ENCODE measurements around the gene UNC5CL.

UNC5CL gene

DNA sequence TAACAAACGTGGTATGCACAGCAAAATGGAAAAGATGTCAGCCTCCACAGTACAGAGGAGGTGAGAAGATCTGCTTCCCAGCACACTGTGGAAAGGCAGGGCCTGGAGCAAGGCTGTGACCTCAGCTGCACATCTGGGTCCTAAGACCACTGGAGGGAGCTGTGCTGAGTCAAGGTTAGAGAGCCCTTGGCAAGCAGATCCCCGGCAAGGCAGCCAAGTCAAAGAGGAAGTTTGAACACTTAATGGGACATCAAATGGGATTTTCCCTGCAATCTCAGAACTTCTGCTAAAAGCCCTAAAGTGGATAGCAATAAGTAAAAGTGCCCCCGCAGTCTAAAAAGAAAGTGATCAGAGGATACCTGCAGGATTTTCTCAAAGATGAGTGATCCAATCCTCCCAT is 39.5 kb downstream of the UNC5CL start:
- DNase-seq = peak; percentile 94 to 96 (median 95)

DNA sequence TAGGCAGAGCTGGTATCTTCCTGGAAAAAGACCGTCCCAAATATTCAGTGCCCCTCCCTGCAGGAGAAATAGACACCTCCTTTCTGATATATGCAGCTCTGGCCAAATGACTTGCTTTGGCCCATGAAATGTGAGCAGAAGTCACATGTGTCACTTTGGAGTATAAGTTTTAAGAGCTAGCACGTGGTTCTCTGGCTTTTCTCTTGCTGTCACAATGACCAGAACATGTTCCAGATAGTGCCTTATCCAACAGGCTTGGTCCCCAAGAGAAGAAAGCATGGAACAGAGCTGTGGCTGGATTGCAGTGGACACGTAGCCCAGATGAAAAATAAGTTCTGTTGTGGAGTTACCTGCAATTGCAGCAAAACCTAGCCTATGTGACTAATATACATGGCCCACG is 40.4 kb downstream of the UNC5CL start:
- DNase-seq = no peak

DNA sequence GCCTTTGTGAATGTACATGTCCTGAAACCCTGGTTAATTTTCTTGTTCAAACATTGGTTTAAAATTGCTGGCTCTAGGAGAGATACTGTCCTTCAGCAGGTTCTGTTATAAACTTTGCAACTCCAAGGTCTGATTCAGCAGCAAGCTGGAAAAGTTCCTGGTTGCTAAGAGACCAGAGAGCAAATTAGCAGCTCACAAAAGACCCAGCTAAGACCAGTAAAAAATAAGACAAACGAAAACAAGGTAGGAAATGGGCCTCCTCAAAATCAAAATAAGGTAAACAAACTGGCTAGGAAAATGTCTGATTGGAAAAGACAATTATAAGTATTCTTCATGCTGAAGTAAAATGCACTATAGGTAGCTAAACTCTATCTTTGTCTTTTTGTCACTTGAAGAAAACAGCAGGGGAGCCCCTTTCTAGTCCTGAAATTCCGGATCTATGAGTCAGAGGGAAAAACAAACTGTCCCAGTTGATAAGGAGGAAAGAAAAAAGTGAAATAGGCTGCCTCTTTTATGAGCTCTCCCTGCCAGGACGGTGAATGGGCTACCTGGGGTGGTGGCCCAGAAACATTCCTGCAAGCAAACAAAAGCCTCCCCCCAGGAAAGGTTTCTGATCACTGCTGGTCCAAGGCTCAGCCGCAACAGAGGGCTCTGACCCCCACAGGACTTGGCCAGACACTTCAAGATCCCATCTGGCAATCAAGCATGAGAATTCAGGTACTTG is 41.6 kb downstream of the UNC5CL start:
- no peak for DNase-seq

DNA sequence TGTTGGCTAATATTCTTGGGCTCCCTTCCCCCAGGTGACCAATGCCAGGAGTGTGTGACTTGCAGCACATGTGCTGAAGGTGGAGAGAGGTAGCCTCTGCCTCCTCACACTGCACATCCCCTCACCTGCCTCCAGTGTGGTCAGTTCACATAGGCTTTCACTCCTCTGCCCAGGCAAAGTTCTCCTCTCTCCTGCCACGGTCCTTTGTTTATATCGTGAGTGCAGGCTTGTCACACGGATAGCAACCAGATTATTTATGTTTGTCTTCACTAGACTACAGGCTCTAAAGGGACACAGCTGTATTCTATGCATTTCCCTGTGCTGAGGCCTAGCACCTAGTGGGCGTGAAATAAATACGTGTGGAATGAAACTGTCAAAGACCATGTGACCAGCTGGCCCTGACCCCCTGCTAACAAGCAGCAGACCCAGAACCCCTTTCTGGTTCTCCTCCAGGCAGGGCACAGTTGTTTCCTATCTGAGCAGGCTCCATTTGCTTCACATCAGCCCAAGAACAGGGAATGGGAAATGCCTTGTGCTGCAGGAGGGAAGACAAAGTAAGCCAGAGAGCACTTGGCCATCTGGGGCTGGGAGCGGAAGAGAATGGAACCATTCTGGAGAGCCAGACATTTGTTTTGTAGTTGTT is 42.3 kb downstream of the UNC5CL start:
- no peak for DNase-seq

- no peak for DNase-seq
Measured at GRCh38 chr6:40992746-40993145, 46.3 kb downstream of the UNC5CL start.

DNA sequence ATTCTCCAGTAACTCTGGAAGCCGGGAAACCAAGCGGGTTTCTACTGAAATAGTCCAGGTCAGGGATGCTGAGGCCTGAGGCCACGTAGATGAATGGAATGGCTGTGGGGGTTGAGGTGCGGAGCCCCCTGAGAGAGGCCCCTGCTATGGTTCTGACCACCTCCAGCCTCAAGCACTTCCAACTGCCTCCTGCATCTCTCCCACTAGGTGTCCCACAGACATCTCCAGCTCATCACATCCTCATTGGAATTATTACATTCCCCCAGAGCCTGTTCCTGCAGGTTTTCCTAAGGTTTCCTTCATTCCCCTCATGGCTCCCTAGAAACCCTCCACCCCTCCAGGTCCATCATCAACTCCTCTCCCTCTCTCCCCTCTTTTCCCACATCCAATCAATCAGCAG is 48.7 kb downstream of the UNC5CL start:
- DNase-seq = no peak

- no peak for DNase-seq
Measured at GRCh38 chr6:40989204-40990169, 49.5 kb downstream of the UNC5CL start.

GRCh38 chr6:40988634-40989033 is 50.4 kb downstream of the UNC5CL start:
- peak in 2 of 3 donors; percentile 12 to 25 for DNase-seq

DNA sequence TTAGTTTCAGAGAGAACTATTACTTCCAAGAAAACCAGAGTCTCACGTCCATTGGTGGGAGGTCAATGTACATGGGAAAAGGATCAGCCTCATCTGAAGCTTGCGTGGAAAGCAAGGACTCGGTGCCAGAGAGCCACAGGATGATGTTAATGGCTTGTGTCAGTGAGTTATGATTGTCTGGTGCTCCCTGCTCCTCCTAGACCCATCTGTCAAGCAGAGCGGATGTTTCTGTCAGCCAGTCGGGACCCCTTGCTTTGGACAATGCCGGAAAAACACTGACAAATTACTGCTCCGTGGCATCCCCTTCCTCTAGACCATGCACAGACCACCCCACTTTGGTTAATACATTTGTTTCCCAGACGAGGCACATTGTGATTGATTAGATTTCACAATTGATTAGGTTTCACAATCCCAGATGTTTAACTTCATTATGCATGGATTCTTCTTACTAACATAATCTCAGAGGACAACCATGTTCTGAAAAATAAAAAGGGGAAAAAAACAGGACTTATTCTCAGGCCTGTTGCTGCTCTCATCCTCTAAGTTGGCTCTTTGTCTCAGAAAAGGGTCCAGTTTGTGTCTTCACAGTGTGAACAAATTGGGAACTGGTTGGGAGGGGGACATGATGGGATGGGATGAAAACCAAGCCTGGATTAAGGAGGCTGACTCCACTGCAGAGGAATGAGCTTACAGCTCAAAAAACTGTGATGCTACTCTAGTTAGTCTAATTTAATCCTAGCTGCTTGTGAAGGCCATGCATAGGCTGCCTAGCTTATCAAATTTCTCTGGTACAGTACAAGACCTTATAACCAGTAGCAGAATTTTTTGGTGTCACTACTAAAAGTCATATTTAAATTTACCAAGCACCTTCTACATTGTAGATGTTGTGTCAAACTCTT is 51.9 kb downstream of the UNC5CL start:
- no peak for DNase-seq

- no peak for DNase-seq
Measured at GRCh38 chr6:40986364-40986763, 52.7 kb downstream of the UNC5CL start.

GRCh38 chr6:40983752-40984151 is 55.3 kb downstream of the UNC5CL start:
- no peak for DNase-seq

- no peak for DNase-seq
Measured at GRCh38 chr6:40982917-40983316, 56.1 kb downstream of the UNC5CL start.

DNA sequence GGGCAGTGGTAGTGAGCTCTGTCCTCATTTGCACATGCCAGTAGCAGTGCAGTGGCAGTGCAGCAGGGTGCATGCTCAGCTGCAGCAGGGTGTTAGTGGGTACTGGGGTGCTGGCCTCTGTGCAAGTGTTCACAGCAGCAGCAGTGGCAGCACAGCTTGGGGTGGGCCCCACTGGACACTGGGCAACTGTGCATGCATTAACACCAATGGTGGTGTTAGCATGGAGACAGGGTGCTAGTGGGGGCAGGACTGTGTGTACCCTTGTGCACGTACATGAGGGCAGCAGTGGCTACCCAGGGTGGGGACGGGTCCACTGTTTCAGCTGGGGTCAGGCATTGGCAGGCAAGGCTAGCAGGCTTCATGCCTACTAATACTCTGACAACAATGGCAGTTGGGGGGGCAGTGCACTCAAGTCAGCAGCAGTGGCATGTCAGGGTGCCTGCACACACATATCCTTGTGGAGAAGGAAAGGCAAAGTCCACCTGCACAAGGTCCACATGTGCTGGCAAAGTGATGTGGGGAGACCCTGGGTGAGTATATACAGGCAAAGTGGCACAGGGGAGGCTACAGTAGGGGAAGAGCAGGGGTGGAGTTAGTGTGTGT is 60.2 kb downstream of the UNC5CL start:
- DNase-seq = no peak

GRCh38 chr6:40977695-40978094 is 61.3 kb downstream of the UNC5CL start:
- no peak for DNase-seq

- no peak for DNase-seq
Measured at GRCh38 chr6:40977085-40977484, 61.9 kb downstream of the UNC5CL start.
